HG03442 (cell line): ENCODE measurements around the gene MAP1B.

ENCODE experiments used
- ATAC-seq: cut with Tn5 transposase; IDR thresholded peaks from one replicate; pipeline ENCODE4 v1.9.1; 2021; ENCODE audit warnings: mild to moderate bottlenecking, moderate library complexity; ENCODE audit not compliant: unreplicated experiment

The MAP1B gene

DNA sequence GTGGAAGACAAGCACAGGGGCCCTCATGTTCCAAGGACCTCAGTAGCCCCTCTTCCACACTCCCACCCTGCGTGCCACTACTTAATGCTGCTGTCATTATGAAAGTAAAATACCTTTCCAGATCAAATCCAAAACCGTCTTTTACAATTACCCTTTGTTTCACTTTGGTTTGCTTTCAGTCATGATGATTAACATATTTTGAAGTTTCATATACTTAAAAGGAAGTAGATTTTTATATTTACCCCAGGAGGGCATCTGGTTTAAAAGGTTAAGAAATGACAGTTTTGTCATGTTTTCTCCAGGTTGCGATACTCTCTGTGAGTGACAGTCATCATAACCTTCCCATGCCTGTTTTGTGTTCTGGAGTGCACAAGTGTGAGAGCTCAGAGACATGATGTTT is 13.5 kb upstream of the MAP1B start:
- peak; percentile 61 for ATAC-seq

DNA sequence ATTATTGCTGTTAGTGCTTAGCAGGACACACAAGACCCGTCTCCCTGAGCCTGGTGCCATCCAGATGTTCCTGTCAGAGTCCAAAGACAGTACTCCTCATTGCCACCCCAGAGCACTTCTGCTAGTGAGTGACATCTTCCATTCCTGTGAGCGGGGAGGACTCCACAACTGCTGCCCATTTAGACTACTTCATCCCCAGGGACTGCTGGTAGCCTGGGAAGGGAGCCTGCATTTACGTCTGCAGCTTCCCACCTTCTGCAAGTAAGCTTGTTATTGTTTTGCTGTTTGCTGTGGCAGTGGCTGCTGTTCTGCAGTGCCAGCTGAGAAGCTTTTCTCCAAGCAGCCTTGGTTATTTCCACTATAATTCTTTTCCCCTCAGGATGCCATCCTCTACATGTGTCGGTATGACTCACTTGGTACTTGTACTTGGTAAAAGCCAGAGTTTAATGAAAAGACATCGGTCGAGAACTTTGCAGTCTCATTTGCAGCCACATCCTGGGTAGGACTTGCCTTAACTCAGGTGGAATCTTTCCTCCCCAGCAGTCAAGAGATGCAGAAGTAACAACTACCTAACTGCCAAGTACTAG is 10.6 kb upstream of the MAP1B start:
- ATAC-seq: no peak

DNA sequence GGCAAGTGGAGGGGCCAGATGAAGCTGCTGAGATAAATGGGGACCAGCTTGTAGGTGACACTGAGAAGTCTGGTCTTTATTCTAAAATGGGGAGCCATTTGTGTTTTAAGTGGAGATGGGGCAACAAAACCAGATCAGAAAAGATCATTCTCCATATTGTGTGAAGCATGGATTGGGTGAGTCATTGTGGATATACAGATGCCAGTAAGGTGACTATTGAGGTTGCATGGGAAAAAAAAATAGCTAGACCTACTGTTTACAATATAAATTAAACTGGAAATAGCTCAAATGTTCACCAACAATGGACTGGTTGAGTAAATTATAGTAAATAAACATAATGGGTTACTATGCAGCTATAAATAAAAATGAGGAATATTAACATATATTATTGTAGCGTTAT is 5.4 kb upstream of the MAP1B start:
- no peak for ATAC-seq

DNA sequence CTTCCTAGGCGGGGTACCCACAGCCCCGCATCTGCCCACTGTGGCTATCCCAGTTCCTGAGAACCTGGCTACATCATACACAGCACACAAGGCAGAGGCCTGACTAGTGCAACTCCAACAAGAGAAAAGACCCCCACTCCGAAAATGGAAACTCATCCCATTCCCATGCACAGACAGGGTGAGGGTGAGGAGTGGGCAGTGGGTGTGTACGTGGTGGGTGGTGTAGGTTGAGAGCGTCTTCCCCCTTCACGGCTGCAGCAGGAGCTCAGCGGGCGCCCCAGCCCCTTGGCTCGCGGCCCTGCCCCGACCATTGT is 501 bp upstream of the MAP1B start:
- no peak for ATAC-seq

DNA sequence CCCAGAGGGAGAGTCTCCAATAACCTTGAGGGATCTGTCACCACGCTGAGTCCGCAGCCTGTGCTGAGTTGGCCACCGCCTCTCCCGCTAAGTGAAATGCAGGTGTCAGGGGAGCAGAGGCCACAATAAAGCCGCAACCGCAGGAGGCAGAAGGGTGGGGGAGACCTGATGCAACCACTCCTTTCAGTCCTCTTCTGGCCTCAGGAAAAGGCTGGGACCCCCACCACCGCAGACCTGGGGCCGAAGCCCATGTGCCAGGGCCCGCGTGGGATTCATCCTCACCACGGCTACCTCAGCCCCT is 576 bp downstream of the MAP1B start:
- ATAC-seq: peak; percentile 28

DNA sequence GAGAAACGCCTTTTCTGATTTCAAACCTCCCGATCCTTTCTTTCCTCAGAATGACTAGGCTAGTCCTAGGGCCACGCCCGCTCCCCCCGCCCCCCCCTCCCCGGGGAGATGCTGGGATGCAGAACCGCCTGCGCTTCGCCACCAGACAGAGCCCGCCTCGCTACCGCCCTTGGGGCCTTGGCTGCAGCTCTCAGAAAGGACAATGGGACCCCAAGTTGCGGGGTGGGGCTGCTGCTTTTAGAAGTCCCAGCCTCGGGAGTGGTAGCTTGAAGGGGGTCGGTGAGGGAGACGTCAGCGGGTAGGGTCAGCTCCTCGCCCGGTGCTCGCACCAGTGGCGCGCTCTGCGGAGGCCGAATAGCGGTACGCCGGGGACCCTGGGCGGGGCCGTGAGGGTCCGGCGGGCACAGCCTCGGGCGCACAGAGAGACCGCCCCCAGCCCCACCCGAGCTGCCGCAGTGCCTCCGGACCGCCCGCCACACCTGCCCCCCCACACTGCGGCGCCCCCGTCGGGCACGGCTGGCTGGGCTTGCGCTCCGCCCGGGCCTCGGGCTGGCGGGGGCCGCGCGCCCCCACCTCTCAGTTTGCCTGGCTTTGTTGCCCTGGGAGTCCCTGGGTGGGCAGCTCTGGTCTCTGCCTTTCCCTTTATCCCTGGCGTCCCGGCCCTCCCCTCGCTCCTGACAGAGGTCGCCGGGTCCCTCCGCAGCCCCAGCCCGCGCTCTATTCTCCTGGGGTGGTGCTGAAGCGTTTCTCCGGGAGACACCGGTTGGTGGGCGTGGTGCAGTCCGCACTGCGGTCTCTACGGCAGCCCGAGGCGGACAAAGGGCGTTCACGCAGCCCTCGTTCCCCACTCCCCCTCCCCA is 1.2 kb downstream of the MAP1B start:
- ATAC-seq: peak; percentile 36

DNA sequence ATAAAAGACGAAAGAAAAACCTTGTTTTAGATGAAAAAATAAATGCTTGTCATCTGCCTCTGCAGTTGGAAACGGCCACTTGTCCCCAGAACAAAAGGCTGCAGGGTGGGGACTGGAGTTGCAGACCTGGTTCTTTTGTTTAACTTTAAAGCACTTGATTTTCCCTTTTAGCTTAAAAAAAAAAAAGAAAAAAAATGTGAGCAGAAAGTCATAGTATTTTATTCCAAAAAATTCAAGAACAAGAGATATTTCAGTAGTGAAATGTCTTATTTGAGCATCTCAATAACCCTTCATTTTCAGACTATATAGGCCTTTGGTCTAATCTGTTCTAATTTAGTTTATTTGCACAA is 1.8 kb downstream of the MAP1B start:
- ATAC-seq: no peak

DNA sequence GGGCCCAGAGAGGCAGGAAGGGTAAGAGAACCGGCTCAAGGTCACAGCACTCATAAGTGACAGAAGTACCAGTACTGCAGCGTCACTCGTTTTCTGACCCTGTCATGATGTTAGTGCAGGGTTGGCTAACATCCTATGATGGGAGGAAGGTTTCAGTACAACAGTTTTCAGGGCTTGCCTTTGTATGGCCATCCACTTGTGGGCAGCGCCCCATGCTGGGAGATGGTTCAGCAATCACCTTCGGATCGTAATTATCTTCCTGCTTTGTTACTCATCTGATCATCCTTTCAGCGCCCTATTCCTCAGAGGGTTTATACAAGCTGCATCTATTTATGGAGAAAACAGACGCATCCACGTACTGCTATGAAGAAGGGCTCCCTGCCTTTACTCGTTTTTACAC is 2.4 kb downstream of the MAP1B start:
- no peak for ATAC-seq

DNA sequence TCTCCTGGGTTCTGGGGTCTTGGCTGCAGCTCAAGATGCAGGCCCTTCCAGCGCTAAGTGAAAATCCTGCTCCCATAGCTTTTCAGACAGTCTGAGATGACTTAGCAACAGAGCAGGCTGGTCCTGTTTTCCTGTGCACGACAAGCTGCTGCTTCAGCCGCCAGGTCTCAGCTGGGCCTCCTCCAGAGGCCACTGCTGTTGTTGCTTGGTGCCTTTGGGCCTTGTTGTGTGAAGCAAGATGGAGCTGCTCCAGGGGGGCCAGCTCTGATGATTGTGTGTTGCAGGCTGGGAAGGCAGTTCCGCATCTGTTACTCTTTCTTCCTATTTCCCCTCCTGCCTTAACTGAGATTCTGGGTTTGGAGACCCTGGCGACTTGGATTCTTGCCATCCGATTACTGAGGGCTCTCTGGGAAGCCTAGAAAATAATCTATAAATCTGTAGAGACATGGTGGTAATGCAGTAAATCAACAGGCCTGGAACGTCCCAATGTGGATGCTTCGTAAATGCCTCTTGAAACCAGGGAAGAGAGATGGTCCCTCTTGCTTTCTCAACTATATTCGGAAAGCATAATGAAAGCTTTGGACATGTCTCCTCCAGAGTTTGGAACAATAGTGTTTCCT is 3.2 kb downstream of the MAP1B start:
- no peak for ATAC-seq

DNA sequence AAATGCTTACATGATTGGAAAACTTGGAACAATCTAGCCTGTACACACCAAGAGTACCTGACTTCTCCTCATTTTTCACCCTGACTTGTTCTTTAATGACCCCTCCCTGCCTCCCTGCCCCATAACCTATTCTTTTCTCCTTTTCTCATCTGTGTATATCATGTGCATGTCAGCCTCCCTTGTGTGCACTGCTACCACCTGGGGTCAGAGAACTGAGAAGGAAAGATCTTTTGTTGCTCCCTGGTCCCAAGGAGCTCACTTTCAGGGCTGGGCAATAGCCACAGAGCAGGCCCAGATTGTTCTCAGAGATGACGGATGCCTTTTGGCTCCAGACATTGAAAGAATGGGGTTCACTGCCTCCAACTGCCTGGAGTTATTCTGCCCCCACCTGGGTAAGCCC is 5.1 kb downstream of the MAP1B start:
- ATAC-seq: no peak

DNA sequence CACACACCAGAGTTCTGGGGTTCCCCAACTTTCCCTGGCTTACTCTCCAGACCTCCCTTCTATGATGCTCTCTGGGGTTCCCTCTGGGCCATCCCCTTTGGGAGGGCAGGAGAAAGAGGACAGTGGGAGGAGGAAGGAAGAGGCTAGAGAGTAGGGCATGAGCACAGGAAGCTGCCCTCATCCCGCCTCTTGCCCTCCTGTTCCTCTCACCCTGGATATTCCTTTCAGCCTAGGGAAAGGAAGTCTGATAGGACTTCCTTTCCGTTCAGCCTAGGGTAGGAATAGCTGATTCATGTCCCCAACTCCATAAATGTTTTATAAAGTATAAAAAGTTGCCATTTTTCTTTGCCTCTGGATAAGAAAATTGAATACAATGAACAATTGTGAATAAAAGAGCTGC is 7.4 kb downstream of the MAP1B start:
- ATAC-seq: no peak

DNA sequence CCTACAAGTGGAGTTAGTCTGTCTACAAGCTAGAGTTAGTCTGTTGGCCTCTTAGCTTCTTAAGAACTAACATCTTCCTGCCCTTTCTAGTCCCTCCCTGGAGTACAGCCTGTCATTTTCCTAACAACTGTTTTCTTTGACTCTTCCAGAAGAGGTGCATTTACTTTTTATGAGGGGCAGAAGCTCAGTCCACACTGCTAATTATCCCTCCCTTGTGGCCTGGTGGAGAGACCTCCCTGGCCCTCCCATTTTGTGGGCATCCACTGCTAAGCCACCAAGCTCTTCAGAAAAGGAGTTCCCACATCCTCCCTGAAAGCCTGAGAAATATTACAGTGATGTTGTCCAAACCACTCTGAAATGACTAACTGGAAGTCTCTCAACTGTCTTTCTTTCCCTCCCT is 8.0 kb downstream of the MAP1B start:
- ATAC-seq: no peak

DNA sequence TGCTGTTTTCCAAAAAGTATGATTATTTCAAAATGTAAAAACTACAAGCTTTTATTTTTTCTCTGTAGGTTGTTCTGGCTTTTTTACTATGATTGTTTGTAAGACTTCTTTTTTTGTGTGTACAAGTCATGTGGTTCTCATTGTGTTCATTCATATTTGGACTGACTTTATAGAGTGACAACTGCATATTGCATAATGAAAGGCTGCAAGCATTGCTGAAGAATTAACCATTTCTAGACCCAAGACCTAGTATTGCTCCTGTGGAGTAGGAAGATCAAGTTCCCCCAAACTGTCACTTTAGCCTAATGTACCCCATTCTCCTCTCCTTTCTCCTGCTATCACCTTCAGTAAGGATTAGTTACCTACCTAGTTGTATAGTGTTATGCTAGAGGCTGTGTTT is 10.0 kb downstream of the MAP1B start:
- no peak for ATAC-seq

DNA sequence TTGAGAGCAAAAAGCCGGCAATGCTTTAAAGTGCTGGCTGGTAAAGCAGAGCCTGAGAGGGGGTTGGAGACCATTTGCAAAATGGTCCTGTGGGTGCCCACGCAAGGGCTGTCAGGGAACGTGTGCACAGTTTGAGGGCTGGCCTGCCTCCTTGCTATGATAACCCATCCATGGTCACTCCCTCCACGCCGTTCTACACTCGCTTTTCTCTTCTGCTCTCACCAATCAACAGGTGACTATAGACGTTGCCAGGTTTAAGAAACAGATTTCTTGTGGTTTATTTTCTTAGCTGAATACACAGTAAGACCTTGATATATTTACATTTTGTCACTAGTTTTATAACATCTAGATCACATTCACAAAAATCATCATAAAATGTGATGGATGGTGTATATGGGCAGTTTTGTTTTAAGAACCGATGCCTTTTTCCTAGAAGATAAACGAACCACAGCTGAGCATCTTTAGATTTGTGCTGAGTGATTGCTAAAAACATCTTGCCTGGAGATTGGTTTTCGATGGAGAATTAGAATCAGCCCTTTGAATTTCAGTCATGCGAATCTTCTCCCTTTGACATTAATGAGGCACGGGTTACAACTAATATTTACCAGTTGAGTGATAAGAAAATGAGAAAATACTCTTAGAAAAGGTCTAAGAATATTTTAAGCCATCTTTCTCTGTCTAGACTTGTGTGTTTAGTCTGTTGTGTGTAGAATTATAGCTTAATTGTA is 13.9 kb downstream of the MAP1B start:
- ATAC-seq: no peak

DNA sequence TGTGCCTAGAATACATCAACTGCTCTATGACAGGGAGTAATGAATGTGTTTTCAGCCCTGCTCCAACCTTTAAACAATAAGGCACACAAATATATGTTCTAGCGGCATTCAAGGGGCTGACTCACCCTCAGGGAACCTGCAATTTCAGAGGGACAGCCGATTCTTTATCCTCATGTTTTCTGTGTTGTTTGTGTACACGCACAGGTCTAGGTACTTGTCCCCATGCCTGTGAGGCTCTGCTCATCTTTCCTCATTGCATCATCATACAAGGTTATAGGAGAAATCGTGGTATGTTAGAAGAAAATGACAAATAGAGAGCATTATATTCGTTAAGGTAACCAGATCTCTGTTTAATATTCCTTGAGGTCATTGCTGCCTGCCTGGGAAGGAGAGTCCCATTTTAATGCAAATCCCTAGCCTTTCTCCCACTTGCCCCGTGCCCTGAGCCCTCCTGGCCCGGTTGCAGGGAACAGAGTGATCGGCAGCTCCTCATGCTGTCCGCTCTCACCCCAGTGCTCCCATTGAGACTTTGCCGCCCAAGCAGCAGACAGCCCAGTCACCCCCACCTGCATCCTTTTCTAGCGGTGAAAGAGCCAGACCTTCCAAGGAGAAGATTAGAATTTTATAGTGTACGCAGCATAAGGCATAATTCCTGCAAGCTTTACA is 14.6 kb downstream of the MAP1B start:
- ATAC-seq: no peak

DNA sequence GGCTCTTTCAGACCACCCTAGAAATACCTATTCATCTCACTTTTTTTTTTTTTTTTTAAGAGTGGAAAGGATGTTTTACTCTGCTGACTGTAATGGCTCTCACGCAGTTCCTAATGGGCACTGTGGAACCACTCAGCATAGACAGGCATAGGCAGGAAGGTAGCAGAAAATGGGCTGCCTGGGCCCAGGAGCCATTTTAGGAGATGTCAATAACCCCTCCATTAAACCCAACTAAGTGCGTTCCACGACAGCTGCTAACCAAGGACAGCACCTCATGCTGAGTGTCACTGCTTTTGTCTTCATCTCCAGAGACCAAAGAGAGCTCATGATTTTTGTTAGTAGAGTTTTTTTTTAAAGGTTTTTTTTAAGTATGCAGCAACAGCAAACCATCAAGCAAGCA is 15.3 kb downstream of the MAP1B start:
- no peak for ATAC-seq

DNA sequence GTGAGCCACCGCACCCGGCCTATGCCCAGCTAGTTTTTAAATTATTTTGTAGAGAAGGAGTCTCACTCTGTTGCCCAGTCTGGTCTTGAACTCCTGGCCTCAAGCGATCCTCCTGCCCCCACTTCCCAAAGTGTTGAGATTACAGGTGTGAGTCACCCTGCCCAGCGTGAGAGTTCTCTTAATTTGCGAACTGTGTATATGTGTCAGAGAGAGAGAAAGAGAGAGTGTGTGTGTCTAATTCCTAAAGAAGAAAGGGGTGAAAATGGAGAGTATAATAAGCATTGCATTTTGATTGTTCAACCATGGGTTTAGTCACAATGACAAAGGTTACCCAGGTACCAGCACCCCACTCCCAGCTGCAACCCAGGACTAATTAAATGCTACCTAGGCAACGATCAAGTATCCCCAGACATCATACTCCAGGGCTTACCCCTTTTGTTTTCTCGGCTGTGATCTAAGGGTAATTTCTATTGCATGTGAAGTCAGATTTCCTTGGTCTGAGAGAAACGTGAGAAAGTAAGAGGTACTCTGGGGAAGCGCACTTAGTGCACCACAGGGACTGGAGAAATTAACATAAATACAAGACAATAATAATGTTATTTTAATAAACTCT is 16.6 kb downstream of the MAP1B start:
- ATAC-seq: no peak

DNA sequence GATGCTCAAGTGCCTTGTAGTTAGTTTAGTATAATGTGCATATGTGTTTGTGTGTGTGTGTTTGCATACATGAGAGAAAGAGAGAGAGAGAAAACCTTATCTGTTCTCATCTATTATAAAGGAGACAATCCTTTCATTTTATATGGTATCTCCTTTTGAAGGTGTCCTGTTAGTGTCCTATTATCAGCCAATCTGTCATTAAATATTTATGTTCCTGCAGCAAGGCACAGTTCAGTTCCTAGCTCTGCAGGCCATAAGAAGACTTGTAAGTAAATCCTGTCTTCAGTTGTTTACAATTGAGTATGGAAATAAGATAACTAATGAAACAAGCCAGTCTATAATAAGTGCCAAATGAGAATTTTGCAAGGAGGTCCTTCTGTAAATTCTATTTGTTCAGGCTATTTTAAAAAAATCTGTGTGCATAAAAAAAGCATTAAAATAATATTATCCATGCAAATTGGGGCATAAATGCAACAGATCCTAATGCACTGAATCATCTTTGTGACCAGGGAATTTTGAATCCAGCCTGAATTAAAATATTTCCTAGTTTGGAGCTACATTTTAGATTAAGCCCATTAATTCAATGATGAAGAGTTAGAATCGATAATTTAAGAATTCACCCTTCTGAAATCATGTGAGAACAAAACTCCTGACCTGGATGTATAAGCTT is 18.1 kb downstream of the MAP1B start:
- ATAC-seq: no peak

DNA sequence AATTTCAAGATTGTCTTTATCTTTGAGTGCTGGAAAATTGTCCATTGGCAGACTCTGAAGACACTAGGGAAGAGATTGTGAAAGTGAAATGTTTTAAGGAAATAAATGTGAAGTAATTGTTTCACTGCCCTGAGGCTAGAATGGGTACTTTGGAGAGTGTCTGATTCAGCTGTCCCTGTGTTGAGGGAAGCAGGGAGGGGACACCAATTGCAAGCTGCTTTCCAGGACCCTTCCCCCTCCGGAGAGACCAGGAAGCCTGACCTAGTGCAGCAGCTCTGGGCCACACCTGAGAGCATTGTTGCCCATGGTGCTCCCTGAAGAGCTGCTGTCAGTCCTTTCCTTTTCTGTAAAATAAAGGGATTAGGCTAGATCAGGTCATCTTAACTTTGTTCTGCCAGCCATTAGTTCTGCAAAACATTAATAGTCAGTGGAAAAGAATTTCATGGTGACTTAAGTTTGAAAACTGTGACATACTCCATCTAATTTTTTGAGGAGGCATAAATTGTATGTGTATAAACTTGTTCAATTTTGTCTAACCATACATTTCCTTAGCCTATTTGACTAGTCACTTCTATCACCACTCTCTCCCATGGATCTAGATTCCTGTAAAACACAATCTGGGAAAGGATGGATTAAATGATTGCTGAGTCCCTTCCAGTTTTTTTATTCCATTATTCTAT is 18.8 kb downstream of the MAP1B start:
- ATAC-seq: no peak

DNA sequence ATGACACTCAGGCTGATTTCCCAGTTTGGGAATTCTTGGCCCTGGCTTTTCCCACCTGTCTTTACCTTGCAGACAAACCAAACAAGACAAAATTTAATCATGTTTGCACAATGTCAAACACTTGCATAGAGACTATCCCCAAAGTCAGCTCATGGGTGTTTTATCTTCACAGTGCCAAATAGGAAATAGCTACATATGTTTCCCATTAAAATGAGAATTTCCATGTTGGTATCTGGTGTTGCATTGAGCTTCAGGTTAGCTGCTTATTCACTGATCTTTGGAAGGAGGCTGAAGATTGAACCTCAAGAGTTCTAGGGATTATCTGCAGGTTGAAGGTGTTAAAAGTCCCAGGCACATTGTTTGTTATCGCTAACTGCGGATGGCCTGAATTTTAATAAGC is 19.5 kb downstream of the MAP1B start:
- no peak for ATAC-seq
